Measurements from ENCODE around the gene CTH.

GRCh38 chr1:70440642-70441391 lies 29.7 kb downstream of the CTH start:
- TF ChIP-seq, protein P1, sequence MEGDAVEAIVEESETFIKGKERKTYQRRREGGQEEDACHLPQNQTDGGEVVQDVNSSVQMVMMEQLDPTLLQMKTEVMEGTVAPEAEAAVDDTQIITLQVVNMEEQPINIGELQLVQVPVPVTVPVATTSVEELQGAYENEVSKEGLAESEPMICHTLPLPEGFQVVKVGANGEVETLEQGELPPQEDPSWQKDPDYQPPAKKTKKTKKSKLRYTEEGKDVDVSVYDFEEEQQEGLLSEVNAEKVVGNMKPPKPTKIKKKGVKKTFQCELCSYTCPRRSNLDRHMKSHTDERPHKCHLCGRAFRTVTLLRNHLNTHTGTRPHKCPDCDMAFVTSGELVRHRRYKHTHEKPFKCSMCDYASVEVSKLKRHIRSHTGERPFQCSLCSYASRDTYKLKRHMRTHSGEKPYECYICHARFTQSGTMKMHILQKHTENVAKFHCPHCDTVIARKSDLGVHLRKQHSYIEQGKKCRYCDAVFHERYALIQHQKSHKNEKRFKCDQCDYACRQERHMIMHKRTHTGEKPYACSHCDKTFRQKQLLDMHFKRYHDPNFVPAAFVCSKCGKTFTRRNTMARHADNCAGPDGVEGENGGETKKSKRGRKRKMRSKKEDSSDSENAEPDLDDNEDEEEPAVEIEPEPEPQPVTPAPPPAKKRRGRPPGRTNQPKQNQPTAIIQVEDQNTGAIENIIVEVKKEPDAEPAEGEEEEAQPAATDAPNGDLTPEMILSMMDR (IDR thresholded peaks at IDR 0.05), result no peak
- no peak for TF ChIP-seq POLR2A (IDR thresholded peaks at IDR 0.05)
